Measurements from ENCODE around the gene C11orf52. TPM values are rescaled to one million over a fixed set of nuclear protein-coding genes. Genes with fewer than 3 reads are reported as not detected.

C11orf52 gene
- total and polyA plus RNA-seq, 2 of the 4 experiments (the other 2 are of a cell fraction), result 0.90 to 1.1 TPM

GRCh38 chr11:111911563-111912401 is 6.9 kb upstream of the C11orf52 start, which contains the start of gene CRYAB:
Gene CRYAB, minus strand, starts transcription at chr11:111911770. Its CDS starts 46 bp downstream, at chr11:111911724.
- Histone ChIP-seq H2BK5ac (ENCODE audit: low read depth, low read length, poor library complexity, severe bottlenecking) (peak within 1 kb of the TSS; percentile 85), H3K56ac (ENCODE audit: extremely low read depth, insufficient read depth, low read length) (peak within 1 kb of the TSS; percentile 41; the same call in 1 of the 2 replicates), H3K14ac (replicated peaks; ENCODE audit: low read depth, low read length) (peak within 1 kb of the TSS; percentile 71), H3K4me2 (ENCODE audit: low read depth, low read length) (peak within 1 kb of the TSS; percentile 58), H3K9me1 (ENCODE audit: insufficient read depth, low read length) (peaks cover 18% of the 10 kb centered on the region), H3K4me1 (ENCODE audit: control insufficient read depth, insufficient read depth, low read length) (peaks cover 36% of the 10 kb centered on the region), H2AK9ac (replicated peaks; ENCODE audit: low read depth, low read length, poor library complexity) (peak within 1 kb of the TSS; percentile 97), H3K9me3 (ENCODE audit: control insufficient read depth, insufficient read depth, low read length) (no peaks in the 10 kb centered on the region), H4K91ac (ENCODE audit: insufficient read depth, low read depth, low read length) (peak within 1 kb of the TSS; percentile 97), H2BK15ac (ENCODE audit: low read depth, low read length) (peak within 1 kb of the TSS; percentile 67; the same call in 2 of the 3 replicates), H4K8ac (ENCODE audit: low read depth in 2 of 2, low read length in 2 of 2) (peak within 1 kb of the TSS; percentile 92 to 93), H3K27ac (ENCODE audit: insufficient read depth, low read length) (peak within 1 kb of the TSS; percentile 78), H3K18ac (ENCODE audit: low read depth, low read length) (peak within 1 kb of the TSS; percentile 89), H4K20me1 (ENCODE audit: insufficient read depth, low read length) (no peaks in the 10 kb centered on the region), H3K4ac (ENCODE audit: low read depth, low read length) (peak within 1 kb of the TSS; percentile 94), H3K23ac (ENCODE audit: low read depth, low read length) (peak within 1 kb of the TSS; percentile 75), H2BK120ac (ENCODE audit: low read depth, low read length) (peak within 1 kb of the TSS; percentile 84), H2AK5ac (ENCODE audit: low read depth, low read length) (peak within 1 kb of the TSS; percentile 72), H3K36me3 (ENCODE audit: control insufficient read depth, insufficient read depth, low read length) (no peaks in the 10 kb centered on the region), H3K4me3 (ENCODE audit: insufficient read depth, low read depth, low read length) (peak within 1 kb of the TSS; percentile 1; the same call in 1 of the 2 replicates), H3K9ac (ENCODE audit: low read depth, low read length) (peak within 1 kb of the TSS; percentile 58), H2BK20ac (ENCODE audit: low read depth, low read length) (peak within 1 kb of the TSS; percentile 97), H3K79me1 (ENCODE audit: low read depth in 1 of 2, low read length in 2 of 2) (peaks cover 0 to 15% of the 10 kb centered on the region in 2 experiments; a peak in 2 of 4 replicates), H2AFZ (replicated peaks; ENCODE audit: low read length, poor library complexity) (peak within 1 kb of the TSS; percentile 83), H4K5ac (ENCODE audit: low read depth, low read length) (peak within 1 kb of the TSS; percentile 94), H3K27me3 (ENCODE audit: control insufficient read depth, insufficient read depth, low read length) (no peaks in the 10 kb centered on the region)
- BruUV-seq (replicated peaks), result no TSS peak
- dilution Hi-C loops (cut with HindIII; ENCODE audit: low sequenced_read_pairs, unreplicated experiment) (no loop called here), in situ Hi-C loops (cut with MboI; ENCODE audit: low sequenced_read_pairs) (no loop called here), intact Hi-C loops (cut with micrococcal nuclease) (no loop called here)
- 80% methylated on average over 1 of the region's 17 CpGs; no CpG with 5 or more reads in 1 of the 2 experiments for WGBS, 2 experiments (ENCODE audit: extremely low coverage in 2 of 2, insufficient read length in 1 of 2)
- ATAC-seq (ENCODE audit: low read depth), result peak; percentile 85
- TF ChIP-seq POLR2A (IDR thresholded peaks at IDR 0.05; ENCODE audit: low read depth, low read length) (peak; percentile 41; the same call in 1 of the 2 replicates), CEBPB (IDR thresholded peaks at IDR 0.05; ENCODE audit: low read depth, low read length) (peak; percentile 56; the same call in 1 of the 2 replicates), CHD1 (IDR thresholded peaks at IDR 0.05; ENCODE audit: low read depth, low read length) (no peak), SMC3 (IDR thresholded peaks at IDR 0.05; ENCODE audit: low read depth, low read length) (no peak), BHLHE40 (IDR thresholded peaks at IDR 0.05; ENCODE audit: low read depth, low read length) (peak; percentile 54; the same call in 1 of the 2 replicates), NFE2L2 (IDR thresholded peaks at IDR 0.05; ENCODE audit: low read depth, low read length) (no peak), RCOR1 (IDR thresholded peaks at IDR 0.05; ENCODE audit: insufficient replicate concordance, low read length) (peak; percentile 57), MAZ (IDR thresholded peaks at IDR 0.05; ENCODE audit: borderline replicate concordance, low read depth, low read length) (peak; percentile 85; the same call in 1 of the 2 replicates)
- TF ChIP-seq, protein P1, sequence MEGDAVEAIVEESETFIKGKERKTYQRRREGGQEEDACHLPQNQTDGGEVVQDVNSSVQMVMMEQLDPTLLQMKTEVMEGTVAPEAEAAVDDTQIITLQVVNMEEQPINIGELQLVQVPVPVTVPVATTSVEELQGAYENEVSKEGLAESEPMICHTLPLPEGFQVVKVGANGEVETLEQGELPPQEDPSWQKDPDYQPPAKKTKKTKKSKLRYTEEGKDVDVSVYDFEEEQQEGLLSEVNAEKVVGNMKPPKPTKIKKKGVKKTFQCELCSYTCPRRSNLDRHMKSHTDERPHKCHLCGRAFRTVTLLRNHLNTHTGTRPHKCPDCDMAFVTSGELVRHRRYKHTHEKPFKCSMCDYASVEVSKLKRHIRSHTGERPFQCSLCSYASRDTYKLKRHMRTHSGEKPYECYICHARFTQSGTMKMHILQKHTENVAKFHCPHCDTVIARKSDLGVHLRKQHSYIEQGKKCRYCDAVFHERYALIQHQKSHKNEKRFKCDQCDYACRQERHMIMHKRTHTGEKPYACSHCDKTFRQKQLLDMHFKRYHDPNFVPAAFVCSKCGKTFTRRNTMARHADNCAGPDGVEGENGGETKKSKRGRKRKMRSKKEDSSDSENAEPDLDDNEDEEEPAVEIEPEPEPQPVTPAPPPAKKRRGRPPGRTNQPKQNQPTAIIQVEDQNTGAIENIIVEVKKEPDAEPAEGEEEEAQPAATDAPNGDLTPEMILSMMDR (conservative IDR thresholded peaks at IDR 0.05; ENCODE audit: low read depth, low read length), result no peak
- ChIA-PET POLR2A (ENCODE audit: unreplicated experiment) (interaction anchor here (0.5 kb wide), 1 partner anchor 8 kb away, joined by 3 read pairs; no protein-coding TSS in a partner anchor), CTCF (interaction anchor here (0.5 to 0.6 kb wide), 2 partner anchors 20 to 999 kb away, joined by 3 read pairs; no protein-coding TSS in a partner anchor)
- DNase-seq, result peak; percentile 82
